HEK293T (cell line): ENCODE measurements around the gene METTL3.

Experiments
- ARNT ChIP-seq: fragments of 450-650 bp; IDR thresholded peaks from 2 replicates; pipeline ENCODE4 v1.6.1; 2017; ENCODE audit warnings: mild to moderate bottlenecking
- BHLHE40 ChIP-seq: fragments of 450-650 bp; IDR thresholded peaks from 2 replicates; pipeline ENCODE4 v1.6.1; 2016; ENCODE audit warnings: mild to moderate bottlenecking, moderate library complexity, borderline replicate concordance
- CTBP1 ChIP-seq: fragments of 450-650 bp; IDR thresholded peaks from 2 replicates; pipeline ENCODE4 v1.6.1; 2016; ENCODE audit warnings: borderline replicate concordance
- ELF4 ChIP-seq: fragments of 450-650 bp; IDR thresholded peaks from 2 replicates; pipeline ENCODE4 v1.6.1; 2017; ENCODE audit warnings: antibody characterized with exemption
- FOXA1 ChIP-seq: fragments of 450-650 bp; IDR thresholded peaks from 2 replicates; pipeline ENCODE4 v1.6.1; 2016; ENCODE audit warnings: mild to moderate bottlenecking
- FOXK2 ChIP-seq: fragments of 450-650 bp; IDR thresholded peaks from 2 replicates; pipeline ENCODE4 v1.6.1; 2016; ENCODE audit warnings: mild to moderate bottlenecking
- FOXM1 ChIP-seq: fragments of 450-650 bp; IDR thresholded peaks from 2 replicates; pipeline ENCODE4 v1.6.1; 2017; ENCODE audit warnings: mild to moderate bottlenecking, borderline replicate concordance
- HDGF ChIP-seq: fragments of 450-650 bp; IDR thresholded peaks from 2 replicates; pipeline ENCODE4 v1.6.1; 2017; ENCODE audit warnings: antibody characterized with exemption, borderline replicate concordance
- L3MBTL2 ChIP-seq: fragments of 450-650 bp; conservative IDR thresholded peaks from 2 replicates; pipeline ENCODE4 v1.6.1; 2016; ENCODE audit warnings: mild to moderate bottlenecking
- NFRKB ChIP-seq: fragments of 450-650 bp; IDR thresholded peaks from 2 replicates; pipeline ENCODE4 v1.6.1; 2016; ENCODE audit warnings: mild to moderate bottlenecking, moderate library complexity
- SP1 ChIP-seq: fragments of 450-650 bp; IDR thresholded peaks from 2 replicates; pipeline ENCODE4 v1.6.1; 2017
- SUZ12 ChIP-seq: fragments of 450-650 bp; IDR thresholded peaks from 2 replicates; pipeline ENCODE4 v1.6.1; 2016; ENCODE audit warnings: mild to moderate bottlenecking
- TARDBP ChIP-seq: fragments of 450-650 bp; IDR thresholded peaks from 2 replicates; pipeline ENCODE4 v1.6.1; 2016
- TF ChIP-seq, protein P1 (sequence below): fragments of 450-650 bp; IDR thresholded peaks from 2 replicates; pipeline ENCODE4 v1.6.1; 2016

DNA sequence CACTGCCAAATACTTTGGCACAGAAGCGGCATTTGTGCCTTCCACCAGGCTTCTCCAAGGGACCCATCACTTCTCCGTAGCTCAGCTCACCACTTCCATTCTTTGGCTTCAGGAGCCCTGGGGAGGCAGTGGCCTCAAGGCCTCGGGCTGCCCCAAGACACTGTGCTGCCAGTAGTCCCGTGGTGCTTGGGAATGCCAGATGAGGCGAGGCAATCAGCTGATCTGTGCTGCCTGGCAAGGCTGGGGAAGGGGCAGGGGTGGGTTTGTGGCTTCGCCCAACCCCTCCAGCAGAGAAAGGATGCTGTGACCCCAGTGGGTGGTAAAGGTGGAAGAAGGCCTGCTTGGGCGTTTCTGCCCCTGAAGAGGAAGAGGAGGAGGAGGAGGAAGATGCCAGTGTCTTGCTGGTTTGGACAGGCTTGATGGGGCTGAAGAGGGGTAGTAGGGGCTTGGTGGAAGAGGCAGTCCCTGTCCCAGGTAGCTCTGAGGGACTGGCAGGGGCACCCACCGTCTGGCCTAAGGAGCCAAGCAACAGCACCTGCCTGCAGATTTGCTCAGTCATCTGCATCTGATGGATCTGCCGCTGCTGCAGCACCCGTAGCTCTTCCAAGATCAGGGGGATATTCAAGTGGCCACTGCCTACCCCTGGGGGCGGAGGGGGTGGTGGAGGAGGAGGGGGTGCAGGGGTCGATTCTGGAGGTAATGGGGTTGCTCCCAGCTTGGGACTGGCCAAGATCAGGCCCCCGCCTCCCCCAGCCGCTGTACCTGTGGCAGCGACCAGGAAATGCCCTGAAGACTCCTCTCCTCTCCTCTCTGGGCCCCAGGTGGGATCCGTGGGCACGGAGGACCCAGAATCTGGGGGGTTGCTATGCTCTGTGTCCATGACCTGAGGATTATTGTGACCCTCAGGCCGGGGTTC, 13.7 kb upstream of the METTL3 start:
- no peak for TF ChIP-seq SUZ12
- no peak for TF ChIP-seq TARDBP
- no peak for TF ChIP-seq FOXM1
- TF ChIP-seq CTBP1, result no peak
- TF ChIP-seq SP1, result no peak
- TF ChIP-seq FOXA1, result no peak
- TF ChIP-seq BHLHE40, result no peak
- TF ChIP-seq NFRKB, result no peak
- no peak for TF ChIP-seq ELF4
- no peak for TF ChIP-seq L3MBTL2
- TF ChIP-seq HDGF, result no peak
- TF ChIP-seq ARNT, result no peak
- TF ChIP-seq, protein P1, sequence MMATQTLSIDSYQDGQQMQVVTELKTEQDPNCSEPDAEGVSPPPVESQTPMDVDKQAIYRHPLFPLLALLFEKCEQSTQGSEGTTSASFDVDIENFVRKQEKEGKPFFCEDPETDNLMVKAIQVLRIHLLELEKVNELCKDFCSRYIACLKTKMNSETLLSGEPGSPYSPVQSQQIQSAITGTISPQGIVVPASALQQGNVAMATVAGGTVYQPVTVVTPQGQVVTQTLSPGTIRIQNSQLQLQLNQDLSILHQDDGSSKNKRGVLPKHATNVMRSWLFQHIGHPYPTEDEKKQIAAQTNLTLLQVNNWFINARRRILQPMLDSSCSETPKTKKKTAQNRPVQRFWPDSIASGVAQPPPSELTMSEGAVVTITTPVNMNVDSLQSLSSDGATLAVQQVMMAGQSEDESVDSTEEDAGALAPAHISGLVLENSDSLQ, result no peak
- TF ChIP-seq FOXK2, result no peak
